ENCODE results near the gene CCDC154. TPM values are rescaled to one million over a fixed set of nuclear protein-coding genes. Genes with fewer than 3 reads are reported as not detected.
"Not testable (repeated sequence)": the region's sequence is repeated elsewhere in the genome, so short reads cannot be mapped to it uniquely, and the experiment has no call there.

Gene CCDC154
- total and polyA plus RNA-seq, 2 experiments from 2014 or later = 0.49 to 1.5 TPM

GRCh38 chr16:1486551-1487390, 42.4 kb upstream of the CCDC154 start:
- no peak for DNase-seq (ENCODE audit: low read depth in 1 of 2, low spot score in 1 of 2)
- Histone ChIP-seq H3K36me3 (no peaks in the 10 kb centered on the region), H3K27ac (no peak overlapping the region), H3K27me3 (peaks cover 22% of the 10 kb centered on the region), H3K9me3 (ENCODE audit: low read depth) (no peaks in the 10 kb centered on the region), H3K4me1 (ENCODE audit: low read depth) (no peaks in the 10 kb centered on the region), H3K4me3 (no peak overlapping the region)
- TF ChIP-seq, protein P1, sequence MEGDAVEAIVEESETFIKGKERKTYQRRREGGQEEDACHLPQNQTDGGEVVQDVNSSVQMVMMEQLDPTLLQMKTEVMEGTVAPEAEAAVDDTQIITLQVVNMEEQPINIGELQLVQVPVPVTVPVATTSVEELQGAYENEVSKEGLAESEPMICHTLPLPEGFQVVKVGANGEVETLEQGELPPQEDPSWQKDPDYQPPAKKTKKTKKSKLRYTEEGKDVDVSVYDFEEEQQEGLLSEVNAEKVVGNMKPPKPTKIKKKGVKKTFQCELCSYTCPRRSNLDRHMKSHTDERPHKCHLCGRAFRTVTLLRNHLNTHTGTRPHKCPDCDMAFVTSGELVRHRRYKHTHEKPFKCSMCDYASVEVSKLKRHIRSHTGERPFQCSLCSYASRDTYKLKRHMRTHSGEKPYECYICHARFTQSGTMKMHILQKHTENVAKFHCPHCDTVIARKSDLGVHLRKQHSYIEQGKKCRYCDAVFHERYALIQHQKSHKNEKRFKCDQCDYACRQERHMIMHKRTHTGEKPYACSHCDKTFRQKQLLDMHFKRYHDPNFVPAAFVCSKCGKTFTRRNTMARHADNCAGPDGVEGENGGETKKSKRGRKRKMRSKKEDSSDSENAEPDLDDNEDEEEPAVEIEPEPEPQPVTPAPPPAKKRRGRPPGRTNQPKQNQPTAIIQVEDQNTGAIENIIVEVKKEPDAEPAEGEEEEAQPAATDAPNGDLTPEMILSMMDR (IDR thresholded peaks at IDR 0.05; ENCODE audit: low read depth, low read length) = no peak

DNA sequence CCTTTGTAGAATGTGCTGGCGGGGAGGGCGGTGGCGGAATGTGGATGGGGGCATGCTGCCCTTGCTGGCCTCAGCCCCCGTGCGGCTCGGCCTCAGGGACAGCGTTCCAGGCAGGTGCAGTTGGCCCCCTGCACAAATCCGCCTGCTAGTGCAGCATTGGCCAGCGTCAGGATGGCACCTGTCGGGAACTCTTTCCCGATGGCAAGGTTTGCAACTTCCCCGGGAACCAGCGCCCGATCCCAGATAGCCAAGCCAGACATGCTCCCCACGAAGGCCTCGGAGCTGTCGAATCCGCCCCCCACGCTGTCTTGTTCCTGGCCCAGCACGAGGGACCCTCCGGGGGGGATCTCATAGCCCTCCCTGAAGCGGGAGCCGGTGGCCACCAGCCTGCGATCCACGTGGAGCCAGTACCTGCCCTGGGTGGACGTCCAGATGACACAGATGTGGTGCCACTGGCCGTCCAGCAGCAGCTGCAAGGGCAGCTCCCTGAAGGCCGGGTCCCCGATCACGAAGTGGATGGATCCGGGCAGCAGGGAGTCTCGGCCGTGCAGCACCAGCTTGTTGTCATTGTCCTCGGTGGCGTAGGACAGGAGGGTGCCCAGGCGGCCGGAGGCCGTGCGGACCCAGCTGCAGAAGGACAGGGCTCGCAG, 41.6 kb upstream of the CCDC154 start:
- no peak for DNase-seq (ENCODE audit: low read depth in 1 of 2, low spot score in 1 of 2)
- TF ChIP-seq, protein P1 (IDR thresholded peaks at IDR 0.05; ENCODE audit: low read depth, low read length) = no peak
- Histone ChIP-seq H3K9me3 (ENCODE audit: low read depth) (no peaks in the 10 kb centered on the region), H3K4me1 (ENCODE audit: low read depth) (no peaks in the 10 kb centered on the region), H3K27ac (no peak overlapping the region), H3K4me3 (no peak overlapping the region), H3K27me3 (peaks cover 27% of the 10 kb centered on the region), H3K36me3 (no peaks in the 10 kb centered on the region)

DNA sequence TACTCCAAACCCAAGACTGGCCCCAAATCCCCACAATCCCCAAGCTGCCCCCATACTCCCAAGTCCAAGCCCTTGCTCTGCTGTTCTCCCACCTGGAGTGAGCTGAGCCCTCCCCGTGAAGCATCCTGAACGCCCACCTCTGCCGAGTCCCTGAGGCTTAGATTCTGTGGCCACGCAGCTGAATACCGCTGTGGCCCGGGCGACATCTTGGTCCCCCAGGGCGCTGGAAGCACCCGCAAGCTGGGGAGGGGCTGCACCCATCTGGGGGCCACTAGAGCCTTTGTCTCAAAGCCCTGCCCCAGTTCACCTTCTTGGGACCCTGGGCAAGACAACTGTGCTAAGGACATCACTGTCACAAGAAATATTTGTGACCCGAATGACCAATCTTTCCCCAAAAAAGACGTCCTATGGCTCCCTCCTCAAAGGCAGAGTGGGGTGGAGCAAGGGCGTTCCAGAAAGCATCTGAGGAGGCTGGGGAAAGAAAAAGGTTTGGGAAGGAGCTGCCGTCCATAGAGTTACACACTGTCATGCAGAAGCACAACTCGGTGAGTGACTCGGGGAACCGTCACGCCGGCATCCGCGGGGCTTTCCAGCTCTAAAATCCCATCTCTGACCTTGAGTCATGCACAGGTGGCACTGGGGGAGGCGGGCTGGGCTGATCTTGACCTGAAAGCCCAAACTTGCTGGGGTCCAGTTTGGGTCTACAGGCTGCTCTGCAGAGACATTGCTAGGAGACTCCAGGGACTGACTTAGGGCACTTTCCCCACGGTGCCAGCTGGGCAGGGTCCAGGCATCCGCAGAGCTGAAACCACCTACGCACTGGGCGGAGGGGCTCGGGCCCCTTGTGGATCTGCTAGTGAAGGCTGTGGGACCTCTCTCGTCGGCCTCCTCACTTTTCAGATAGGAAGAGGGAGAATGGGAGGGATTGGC, 37.8 kb upstream of the CCDC154 start:
- H3K9me3 ChIP-seq (ENCODE audit: low read depth) = no peaks in the 10 kb centered on the region
- no peak overlapping the region for H3K27ac ChIP-seq
- H3K27me3 ChIP-seq = peaks cover 27% of the 10 kb centered on the region
- no peaks in the 10 kb centered on the region for H3K36me3 ChIP-seq
- TF ChIP-seq, protein P1 (IDR thresholded peaks at IDR 0.05; ENCODE audit: low read depth, low read length) = no peak
- H3K4me3 ChIP-seq = no peak overlapping the region
- no peak for DNase-seq (ENCODE audit: low read depth in 1 of 2, low spot score in 1 of 2)
- no peaks in the 10 kb centered on the region for H3K4me1 ChIP-seq (ENCODE audit: low read depth)

DNA sequence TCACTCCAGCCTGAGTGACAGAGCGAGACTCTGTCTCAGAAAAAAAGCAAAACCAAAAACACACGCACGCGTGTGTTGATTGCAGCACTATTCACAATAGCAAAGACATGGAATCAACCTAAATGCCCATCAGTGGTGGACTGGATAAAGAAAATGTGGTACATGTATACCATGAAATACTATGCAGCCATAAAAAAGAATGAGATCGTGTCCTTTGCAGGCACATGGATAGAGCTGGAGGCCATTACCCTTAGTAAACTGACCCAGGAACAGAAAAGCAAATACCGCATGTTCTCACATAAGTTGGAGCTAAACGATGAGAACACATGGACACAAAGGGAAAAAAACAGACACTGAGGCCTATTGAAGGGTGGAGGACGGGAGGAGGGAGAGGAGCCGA, 34.6 kb upstream of the CCDC154 start:
- peaks cover 20% of the 10 kb centered on the region for H3K27me3 ChIP-seq
- not testable (repeated sequence) for H3K4me3 ChIP-seq; H3K27ac ChIP-seq; H3K4me1 ChIP-seq (ENCODE audit: low read depth); H3K9me3 ChIP-seq (ENCODE audit: low read depth); H3K36me3 ChIP-seq; DNase-seq (ENCODE audit: low read depth in 1 of 2, low spot score in 1 of 2)

GRCh38 chr16:1477033-1477432, 32.7 kb upstream of the CCDC154 start:
- H3K9me3 ChIP-seq (ENCODE audit: low read depth) = no peaks in the 10 kb centered on the region

More at GRCh38 chr16:1477033-1477432, 32.7 kb upstream of the CCDC154 start:
- TF ChIP-seq, protein P1 (IDR thresholded peaks at IDR 0.05; ENCODE audit: low read depth, low read length) = no peak
- DNase-seq (ENCODE audit: low read depth in 1 of 2, low spot score in 1 of 2) = no peak
- Histone ChIP-seq H3K4me1 (ENCODE audit: low read depth) (peaks cover 4% of the 10 kb centered on the region), H3K27me3 (peaks cover 7% of the 10 kb centered on the region), H3K27ac (no peak overlapping the region), H3K36me3 (no peaks in the 10 kb centered on the region), H3K4me3 (no peak overlapping the region)

Data from cardiac muscle cell (in vitro differentiated cells and primary cell).